Ovary (tissue), 3 donors: ENCODE data around the gene GAP43.

ENCODE experiments used
- CTCF ChIP-seq, 3 donors: fragments of 450-650 bp in 2 of 3; fragments of 200-600 bp in 1 of 3; IDR thresholded peaks; one replicate each; pipeline versions ENCODE4 v1.5.1 to v1.8.0; 2016 to 2022; ENCODE audit warnings: antibody characterized with exemption in 3 of 3, mild to moderate bottlenecking in 1 of 3
- POLR2A ChIP-seq: fragments of 450-650 bp; IDR thresholded peaks from one replicate; pipeline ENCODE4 v1.6.1; 2017; ENCODE audit warnings: antibody characterized with exemption, mild to moderate bottlenecking, moderate library complexity
- donor health status: DM: no; HTN: no; CAD: no.

DNA sequence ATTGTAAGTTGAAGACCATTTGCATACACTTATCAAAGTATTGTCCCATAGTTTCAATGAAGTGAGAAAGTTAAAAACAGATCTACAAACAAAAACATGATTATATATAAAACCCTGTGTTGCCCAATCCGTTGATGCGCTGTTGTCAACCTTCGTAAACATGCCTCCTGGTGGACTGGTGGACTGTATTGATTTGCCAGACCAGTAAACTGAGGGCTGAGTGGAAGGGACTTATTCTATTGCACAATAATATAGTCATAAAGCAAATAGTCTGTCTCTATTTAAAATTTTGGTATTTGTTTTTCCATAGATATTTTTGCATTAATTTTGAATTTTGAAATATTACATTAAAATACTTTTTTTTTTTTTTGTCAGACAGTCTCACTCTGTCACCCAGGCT lies 102.5 kb downstream of the GAP43 start:
- TF ChIP-seq CTCF (IDR thresholded peaks at IDR 0.05) (no peak), POLR2A (no peak)
